HG03354 (cell line): ENCODE measurements around the gene HAUS7.

Experiments used
- ATAC-seq: cut with Tn5 transposase; IDR thresholded peaks from one replicate; pipeline ENCODE4 v1.9.1; 2021; ENCODE audit warnings: mild to moderate bottlenecking; ENCODE audit not compliant: unreplicated experiment, poor library complexity, severe bottlenecking

Gene HAUS7

GRCh38 chrX:153482376-153483015 lies 12.1 kb upstream of the HAUS7 start:
- ATAC-seq = no peak

- no peak for ATAC-seq
Observed at GRCh38 chrX:153481043-153481442, 10.7 kb upstream of the HAUS7 start.

- no peak for ATAC-seq
Observed at GRCh38 chrX:153478746-153479145, 8.4 kb upstream of the HAUS7 start.

- ATAC-seq = no peak
Observed at GRCh38 chrX:153477901-153478300, 7.5 kb upstream of the HAUS7 start.

GRCh38 chrX:153477364-153477857 lies 7.0 kb upstream of the HAUS7 start:
- ATAC-seq = no peak

- ATAC-seq = no peak
Observed at GRCh38 chrX:153476666-153477363, 6.4 kb upstream of the HAUS7 start.

- no peak for ATAC-seq
Observed at GRCh38 chrX:153475751-153476281, 5.4 kb upstream of the HAUS7 start.

GRCh38 chrX:153475271-153475670 lies 4.9 kb upstream of the HAUS7 start:
- no peak for ATAC-seq

- no peak for ATAC-seq
Observed at GRCh38 chrX:153474718-153475117, 4.3 kb upstream of the HAUS7 start.

GRCh38 chrX:153474266-153474665 lies 3.9 kb upstream of the HAUS7 start:
- no peak for ATAC-seq

GRCh38 chrX:153473126-153473525 lies 2.8 kb upstream of the HAUS7 start:
- ATAC-seq = no peak

GRCh38 chrX:153471663-153472280 lies 1.4 kb upstream of the HAUS7 start:
- no peak for ATAC-seq

GRCh38 chrX:153469811-153470410 lies 465 bp downstream of the HAUS7 start:
- peak; percentile 47 for ATAC-seq

- no peak for ATAC-seq
Observed at GRCh38 chrX:153468008-153468580, 2.3 kb downstream of the HAUS7 start.

GRCh38 chrX:153465691-153466380 lies 4.5 kb downstream of the HAUS7 start:
- no peak for ATAC-seq

- no peak for ATAC-seq
Observed at GRCh38 chrX:153464116-153464515, 6.3 kb downstream of the HAUS7 start.

GRCh38 chrX:153463556-153463955 lies 6.8 kb downstream of the HAUS7 start:
- no peak for ATAC-seq

GRCh38 chrX:153463031-153463430 lies 7.3 kb downstream of the HAUS7 start:
- ATAC-seq = no peak

- ATAC-seq = no peak
Observed at GRCh38 chrX:153462291-153462690, 8.1 kb downstream of the HAUS7 start.
